DLD1 (cell line): ENCODE data around the gene KRTAP16-1.
"Not testable (repeated sequence)": the region's sequence is repeated elsewhere in the genome, so short reads cannot be mapped to it uniquely, and the experiment has no call there.

ENCODE experiments used
- in situ Hi-C: cut with HindIII; loops from 2 replicates; pipeline ENCODE4 v1.10.0; 2017; ENCODE audit warnings: low sequenced_read_pairs

Gene KRTAP16-1, protein sequence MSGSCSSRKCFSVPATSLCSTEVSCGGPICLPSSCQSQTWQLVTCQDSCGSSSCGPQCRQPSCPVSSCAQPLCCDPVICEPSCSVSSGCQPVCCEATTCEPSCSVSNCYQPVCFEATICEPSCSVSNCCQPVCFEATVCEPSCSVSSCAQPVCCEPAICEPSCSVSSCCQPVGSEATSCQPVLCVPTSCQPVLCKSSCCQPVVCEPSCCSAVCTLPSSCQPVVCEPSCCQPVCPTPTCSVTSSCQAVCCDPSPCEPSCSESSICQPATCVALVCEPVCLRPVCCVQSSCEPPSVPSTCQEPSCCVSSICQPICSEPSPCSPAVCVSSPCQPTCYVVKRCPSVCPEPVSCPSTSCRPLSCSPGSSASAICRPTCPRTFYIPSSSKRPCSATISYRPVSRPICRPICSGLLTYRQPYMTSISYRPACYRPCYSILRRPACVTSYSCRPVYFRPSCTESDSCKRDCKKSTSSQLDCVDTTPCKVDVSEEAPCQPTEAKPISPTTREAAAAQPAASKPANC

DNA sequence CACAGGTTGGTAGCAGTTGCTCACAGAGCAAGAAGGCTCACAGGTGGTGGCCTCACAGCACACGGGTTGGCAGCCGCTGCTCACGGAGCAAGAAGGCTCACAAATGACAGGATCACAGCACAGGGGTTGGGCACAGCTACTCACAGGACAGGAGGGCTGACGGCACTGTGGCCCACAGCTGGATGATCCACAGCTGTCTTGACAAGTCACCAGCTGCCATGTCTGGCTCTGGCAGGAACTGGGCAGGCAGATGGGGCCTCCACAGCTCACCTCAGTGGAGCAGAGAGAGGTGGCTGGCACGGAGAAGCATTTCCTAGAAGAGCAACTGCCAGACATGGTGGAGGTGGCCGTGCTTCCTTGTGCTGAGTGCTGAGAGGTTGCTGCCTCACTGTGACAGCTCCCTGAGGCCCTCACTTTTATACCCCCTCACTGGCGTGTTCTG lies at the start of gene KRTAP16-1:
TSS of gene KRTAP16-1 (minus strand) at position 392 of the 442 bp plus-strand sequence. CDS start at position 336, 56 bp downstream.
- in situ Hi-C loops, result no loop called here

DNA sequence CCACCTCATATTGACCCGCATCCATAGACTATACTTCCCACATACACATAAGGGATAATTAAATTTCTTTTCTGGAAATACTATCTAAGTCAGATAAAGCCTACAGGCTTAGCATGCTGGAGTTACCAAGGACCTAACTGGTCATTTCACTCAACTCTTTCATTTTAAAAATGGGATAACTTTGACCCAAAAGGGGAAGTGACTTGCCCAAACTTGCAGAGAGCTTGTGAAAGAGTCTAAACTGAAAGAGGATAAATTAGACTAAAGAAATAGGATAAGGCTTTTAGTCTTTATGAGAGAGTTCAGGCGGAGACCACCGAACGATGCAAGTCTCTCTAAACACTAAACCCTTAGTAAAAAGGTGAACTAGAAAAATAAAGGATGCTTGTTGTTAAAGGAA lies 45.4 kb upstream of the KRTAP16-1 start:
- in situ Hi-C loops, result no loop called here

DNA sequence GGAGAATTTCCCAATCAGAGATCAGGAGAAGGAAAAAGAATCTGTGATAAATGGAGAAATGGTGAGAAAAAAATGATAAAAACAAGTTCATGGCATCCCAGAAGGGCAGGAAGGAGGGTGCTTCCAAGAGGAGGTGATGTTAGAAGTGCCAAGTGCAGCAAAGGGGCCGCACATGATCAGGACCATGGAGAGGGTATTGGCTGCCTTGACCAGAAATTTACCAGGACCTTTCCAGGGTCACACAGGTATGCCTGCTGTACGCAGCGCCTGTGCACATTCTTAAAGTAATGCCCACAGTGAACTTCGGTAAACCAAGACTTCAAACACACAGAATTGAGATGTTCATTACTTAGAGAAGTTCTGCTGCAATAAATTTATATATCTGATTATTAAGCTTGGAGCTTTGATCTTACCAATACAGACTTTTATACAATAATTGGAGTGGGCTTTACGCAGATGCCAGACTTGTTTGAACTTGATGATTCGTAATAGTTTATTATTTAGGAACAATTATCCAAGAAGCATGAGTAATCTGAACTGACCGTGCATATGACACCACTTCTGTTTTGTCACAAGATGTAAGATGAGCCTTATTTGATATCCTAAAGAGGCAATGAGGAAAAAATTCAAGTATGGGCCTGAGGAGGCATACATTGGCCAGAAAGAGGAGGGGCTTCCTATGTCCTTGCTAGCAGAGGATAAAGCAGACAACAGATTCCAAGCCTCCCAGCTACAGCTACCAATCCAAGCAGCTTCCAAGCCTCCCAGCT lies 43.7 kb upstream of the KRTAP16-1 start:
- in situ Hi-C loops, result no loop called here

DNA sequence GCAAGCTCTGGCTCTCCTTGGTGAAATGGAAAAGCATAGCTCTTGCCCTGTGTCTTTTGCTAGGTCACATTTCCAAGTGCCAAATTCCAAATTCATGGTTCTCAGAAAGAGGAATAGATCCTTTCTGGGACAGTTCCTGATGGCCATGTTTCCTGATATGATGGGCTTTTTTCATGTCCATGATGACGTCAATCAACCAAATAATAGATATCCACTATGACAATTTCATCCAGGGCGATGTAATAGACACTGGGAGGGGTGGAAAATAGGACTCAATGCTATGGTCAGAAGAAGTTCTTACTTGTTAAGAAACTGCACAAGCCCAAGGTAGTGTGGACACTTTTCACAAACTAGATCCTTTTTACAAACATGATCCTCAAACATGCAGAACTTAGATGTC lies 42.1 kb upstream of the KRTAP16-1 start:
- in situ Hi-C loops, result no loop called here

DNA sequence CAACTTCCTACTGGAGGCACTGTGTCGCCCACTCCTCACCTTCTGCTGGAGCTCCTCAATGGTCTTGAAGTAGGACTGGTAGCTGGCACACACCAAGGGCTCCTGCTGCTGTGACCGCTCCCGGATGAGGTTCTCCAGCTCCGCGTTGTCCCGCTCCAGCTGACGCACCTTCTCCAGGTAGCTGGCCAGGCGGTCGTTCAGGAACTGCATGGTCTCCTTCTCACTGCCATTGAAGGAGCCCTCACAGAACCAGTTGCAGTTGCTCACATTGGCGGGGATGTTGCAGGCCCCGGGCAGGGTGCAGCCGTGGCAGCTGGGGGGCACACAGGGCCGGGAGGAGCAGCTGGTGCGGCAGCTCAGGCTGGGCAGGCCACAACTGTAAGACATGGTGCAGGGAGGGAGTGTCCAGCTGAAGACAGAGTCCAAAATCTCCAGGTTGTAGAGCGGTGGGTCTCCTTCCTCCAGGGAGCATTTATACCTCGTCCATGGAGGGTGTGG lies 41.3 kb upstream of the KRTAP16-1 start, which contains the start of gene KRT33A:
TSS of gene KRT33A (minus strand) at position 448 of the 498 bp plus-strand sequence. CDS start at position 387, 61 bp downstream.
- in situ Hi-C loops, result not testable (repeated sequence)

DNA sequence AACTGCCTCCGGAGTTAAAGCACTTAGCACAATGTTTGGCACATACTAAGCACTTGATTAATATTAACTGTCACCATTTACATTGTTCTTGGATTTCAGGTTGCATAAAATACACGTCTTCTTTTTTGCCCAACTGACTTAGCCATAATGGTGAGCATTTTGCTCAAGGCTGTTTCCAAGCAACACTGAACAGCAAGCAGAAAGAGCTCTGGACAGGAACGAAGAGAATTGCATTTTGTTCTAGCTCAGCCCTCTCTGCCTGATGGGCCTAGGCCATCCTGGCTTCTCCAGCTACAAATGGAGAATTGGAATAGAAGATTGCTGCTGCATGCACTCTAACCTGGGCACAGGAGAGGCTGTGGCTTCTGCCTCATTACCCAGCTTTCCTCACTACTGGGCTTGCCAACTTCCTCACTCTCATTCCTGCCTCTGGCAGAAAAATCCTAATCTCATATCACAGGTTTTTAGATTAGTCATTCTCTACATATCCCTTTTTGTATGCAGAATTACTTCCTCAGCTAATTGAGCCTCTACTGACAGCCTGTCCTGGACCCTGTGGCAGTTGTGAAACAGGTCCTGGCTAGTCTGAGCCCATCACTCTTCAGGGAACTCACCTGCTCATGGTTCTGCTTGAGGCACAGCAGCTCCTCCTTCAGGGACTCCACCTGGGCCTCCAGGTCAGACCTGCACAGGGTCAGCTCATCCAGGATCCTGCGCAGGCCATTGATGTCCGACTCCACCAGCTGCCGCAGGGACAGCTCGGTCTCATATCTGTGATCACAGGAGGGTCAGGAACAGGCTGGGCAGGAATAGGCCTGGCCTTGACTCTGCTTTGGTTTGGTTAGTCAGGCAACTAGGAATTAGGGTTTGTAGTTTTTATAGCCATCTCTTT lies 39.0 kb upstream of the KRTAP16-1 start:
- in situ Hi-C loops, result no loop called here

DNA sequence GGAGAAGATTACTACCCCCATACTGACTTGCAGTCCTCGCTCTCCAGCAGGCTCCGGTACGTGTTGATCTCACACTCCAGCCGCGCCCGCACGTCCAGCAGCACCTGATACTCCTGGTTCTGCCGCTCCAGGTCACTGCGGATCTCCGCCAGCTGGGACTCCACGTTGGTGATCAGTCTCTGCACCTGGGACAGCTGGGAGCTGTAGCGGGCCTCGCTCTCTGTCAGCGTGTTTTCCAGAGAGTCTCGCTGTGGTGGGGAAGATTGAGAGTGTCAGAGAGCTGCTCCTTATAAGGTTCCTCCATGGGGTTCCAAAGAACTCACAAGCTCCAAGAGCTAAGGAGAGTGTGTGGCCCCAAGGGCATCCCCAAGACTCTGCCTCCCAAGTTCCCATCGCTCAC lies 37.3 kb upstream of the KRTAP16-1 start:
- in situ Hi-C loops, result not testable (repeated sequence)

DNA sequence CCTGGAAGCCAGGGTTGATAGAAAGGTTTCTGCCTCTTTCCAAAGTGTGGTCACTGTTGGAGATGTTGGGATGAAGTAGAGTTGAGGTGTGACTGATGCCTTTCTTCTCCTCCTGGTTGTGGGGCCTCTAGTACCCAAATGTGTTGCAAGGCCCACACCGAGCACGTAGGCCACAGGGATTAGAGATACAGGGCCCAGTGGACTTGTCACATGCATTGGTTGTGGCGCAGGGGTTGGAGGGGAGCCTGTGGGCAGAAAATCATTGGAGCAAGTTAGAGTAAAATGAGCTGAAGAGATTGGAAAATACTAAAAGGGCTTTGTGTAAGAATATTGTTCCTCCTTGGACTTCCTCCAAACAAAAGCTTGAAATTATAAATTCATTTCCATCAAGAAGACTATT lies 36.9 kb upstream of the KRTAP16-1 start:
- in situ Hi-C loops, result no loop called here

DNA sequence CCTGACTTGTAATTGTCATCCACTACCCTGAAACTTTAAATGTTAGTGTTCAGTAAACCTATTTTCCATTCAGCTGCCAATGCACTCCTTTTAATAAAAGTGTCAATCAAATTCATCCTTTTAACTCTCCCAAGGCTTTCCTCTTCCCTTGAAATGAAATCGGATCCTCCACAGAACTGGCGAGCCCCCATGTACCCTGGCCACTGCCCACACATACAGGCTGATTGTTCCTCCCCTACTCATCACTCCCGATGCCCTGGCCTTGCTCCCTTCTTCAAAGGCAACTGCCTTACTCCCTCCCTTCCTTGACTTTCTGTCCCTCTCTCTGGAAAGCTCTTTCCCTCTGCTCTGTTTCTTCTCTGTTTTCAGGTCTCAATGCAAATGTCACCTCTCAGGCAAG lies 33.9 kb upstream of the KRTAP16-1 start:
- in situ Hi-C loops, result no loop called here

DNA sequence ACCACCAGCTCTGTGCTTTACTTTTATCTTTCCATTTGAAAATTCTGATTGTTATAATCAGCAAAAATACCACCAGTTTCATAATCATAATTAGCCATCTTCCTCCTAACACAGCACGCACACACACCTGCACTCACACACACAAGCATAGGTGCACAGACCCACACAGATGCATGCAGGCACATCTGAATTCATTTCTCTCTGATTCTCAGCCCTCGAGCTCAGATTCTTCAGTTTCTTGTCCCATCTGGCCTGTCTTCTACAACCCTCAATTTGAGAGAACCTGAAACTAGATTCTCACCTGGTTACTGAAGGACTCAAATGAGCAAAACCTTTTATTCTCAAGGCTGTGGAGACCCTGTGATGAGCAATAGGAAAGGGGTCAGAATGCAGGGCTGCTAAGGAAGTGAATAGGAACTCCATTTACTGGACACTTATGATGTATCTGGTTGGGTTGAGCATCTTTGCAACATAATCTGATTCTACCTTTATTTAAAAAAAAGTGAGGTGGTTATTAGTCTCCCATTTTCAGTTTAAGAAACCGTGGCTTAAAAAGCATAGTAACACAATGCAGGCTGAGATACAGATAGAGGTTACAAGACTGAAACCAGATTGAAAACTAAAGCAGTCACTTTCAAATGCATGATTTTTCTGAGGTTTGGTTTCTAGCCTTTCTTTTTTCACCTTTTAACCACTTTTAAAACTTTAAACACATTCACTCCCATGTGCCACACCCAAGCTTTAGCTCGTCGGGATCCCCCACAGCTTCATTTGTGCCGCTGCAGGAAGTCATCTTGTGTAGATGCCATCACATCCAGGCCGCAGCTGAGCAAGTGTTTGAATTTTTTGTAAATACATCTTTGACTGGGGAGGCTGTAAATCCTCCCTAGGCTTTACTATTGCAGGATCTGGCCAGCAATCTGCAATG lies 32.1 kb upstream of the KRTAP16-1 start:
- in situ Hi-C loops, result no loop called here

DNA sequence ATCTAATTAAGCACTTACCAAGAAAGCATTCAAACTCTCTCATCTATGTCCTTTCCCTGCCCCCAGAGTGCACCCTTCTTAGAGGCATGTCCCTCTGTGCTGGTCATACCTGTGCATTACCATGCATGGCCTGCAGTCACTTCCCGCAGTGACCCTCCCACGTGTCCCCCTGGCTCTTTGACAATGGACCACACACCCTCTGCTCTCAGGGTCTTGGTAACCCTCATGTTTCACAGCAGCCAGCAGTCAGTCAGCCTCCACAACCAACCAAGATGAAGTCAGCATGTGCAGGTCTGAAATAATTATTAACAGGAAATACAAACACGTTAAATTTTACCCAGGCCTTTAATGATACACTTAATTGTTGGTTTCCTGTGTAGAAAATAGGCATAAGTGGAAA lies 31.4 kb upstream of the KRTAP16-1 start:
- in situ Hi-C loops, result no loop called here

DNA sequence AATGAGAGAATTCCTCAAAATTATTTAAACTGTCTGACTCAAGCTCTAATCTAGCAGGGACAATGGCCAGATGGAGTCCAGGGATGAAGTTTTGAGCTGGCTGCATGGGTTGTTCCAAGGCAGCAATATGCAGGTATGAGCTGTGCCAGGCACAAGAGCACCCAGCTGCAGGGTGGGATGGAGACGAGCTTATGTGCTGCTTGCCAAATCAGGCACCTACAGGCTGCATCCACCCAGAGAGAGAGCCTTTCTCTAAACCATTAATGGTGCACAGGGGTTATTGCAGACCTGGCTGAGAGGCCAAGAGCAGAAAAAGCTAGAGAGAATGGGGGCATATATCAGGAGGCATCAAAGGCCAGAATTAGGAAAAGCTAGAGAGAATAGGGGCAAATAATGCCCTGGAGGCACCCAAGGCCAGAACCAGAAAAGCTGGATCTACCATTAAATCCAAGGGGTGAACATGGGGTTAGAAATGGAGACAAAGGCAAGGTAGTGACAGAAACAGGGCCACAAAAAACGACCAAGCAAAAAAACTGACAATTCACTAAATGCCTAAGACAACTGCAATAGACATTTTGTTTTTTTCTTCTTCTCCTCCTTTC lies 30.6 kb upstream of the KRTAP16-1 start:
- in situ Hi-C loops, result no loop called here

DNA sequence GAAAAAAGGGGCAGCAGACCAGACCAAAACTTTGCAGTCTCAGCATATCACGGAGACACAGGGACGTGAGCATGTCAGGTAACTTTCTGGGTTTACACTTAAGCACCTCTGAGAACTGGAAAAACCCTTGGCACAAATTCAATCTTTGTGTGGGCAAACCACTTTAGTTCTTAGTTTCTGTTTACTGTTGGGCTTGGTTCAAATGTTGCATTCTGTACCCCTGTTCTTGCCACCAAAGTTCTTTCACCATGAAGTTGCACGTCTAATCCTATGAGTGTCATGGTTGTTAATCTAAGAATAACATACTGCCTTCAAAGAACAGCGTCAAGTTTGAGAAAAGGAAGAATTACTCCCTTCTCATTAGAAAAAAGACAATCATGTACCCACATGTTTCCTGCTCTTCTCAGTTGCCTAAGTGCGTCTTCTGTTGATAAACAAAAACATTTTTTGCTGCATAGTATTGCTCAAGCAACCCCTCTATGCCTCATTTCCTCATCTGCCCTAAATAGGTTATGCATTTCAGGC lies 29.9 kb upstream of the KRTAP16-1 start:
- in situ Hi-C loops, result no loop called here

DNA sequence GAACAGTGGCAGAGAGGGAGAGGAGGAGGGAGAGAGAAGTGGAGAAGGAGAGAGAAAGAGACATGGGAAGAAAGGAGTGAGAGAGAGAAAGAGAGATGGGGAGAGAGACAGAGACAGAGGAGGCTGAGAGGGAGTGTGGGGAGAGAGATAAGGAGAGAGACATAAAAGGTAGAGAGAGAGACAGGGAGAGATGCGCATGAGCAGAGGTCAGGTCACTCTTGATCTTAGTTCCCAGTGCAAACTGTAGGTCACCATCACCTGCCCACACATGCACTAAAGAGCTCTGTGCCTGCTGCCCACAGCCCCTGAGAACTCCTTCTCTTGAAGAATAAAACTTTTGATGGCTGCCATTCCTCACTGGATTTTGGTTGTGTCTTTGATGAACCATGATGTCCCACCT lies 26.6 kb upstream of the KRTAP16-1 start:
- in situ Hi-C loops, result no loop called here

DNA sequence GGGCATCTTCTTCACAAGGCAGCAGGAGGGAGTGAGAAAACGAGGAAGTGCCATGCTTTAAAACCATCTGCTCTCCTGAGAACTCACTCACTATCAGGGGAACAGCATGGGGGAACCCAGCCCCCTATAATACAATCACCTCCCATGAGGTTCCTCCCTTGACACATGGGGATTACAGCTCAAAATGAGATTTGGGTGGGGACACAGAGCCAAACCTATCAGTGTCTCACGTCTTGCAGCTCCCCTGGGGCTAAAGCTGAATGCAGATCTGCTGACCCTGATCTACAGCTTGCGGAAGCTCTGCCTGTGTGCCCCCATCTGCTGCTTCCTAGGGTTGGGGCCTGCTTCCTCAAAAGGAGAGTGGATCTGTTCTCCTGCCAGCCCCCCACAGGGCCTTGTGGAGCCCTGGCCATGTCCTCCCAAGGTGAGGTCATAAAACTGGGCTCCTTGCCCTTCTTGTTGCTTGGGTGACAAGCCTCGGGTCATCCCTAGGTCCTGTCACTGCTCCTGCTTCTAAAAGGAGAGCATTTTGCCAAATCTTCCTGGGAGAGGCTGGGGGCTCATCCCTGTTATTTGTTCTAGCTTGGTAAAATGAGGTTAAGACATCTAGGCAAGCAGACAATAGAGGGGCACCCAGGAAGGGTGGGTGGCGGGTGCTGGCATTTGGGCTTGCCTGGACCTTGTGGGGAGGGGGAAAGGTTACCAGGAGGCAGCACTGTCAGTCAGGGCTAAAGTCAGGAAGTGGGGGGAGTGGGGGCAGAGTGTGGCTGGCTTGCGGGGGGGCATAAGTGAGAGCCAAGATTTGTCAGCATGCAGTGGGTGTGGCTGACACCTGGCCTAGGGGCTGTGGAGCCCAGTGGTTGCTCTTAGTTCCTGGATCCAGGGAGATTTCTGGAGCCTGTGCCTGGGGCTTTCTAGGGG lies 25.5 kb upstream of the KRTAP16-1 start:
- in situ Hi-C loops, result no loop called here

DNA sequence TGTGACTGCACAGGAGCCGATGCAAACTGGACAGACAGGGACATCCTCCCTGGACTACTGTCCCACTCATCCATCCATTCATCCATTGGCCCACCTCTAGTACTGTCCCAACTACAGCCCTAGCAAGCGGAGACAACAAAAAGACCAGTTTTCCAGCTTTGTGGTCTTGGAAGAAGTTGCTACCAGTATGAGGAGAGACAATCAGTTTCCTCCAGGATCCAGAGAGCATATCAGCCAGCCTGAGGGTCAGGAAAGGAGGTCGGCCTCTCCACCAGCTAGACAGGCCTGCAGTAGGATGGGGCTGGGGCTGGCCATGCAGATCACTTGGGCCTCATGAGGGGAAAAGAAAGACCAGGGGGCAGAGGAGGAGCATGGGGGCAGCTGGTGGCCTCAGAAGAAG lies 24.7 kb upstream of the KRTAP16-1 start:
- in situ Hi-C loops, result no loop called here

DNA sequence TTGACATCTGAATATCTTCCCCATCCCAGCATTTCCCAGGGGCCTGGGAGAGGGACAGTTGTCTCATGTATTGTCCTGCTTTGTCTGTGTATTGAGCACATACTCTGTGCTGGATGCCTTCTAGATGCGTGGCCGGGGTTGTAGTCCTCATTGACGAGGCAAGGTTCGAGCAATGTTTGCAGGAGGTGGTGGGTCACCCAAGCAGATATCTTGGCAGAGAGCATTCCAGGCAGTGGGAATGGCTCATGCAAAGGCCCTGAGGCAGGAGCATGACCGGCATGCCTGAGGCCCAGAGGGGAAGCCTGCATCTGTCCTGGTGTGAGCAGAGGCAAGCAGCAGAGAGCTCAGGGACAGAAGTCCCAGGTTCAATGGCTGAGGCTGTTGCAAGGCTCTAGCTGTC lies 24.0 kb upstream of the KRTAP16-1 start:
- in situ Hi-C loops, result no loop called here

DNA sequence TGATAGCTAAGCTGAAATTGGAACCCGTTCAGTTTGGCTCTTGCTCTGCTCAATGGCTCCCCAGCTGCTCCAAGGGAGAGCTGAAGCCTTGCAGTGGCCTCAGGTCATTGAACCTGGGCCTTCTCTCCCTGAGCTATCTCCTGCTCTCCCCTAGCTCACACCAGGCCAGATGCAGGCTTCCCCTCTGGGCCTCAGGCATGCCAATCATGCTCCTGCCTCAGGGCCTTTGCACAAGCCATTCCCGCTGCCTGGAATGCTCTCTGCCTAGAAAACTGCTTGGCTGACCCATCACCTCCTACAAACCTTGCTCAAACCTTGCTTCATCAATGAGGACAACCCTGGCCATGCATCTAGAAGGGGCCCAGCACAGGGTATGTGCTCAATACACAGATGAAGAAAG lies 23.1 kb upstream of the KRTAP16-1 start:
- in situ Hi-C loops, result no loop called here
